HG03469 (cell line): ENCODE results near the gene IQGAP2.
A peak's percentile ranks its signal among the peaks of the same experiment; 100 is the strongest.

Experiments used
- ATAC-seq: cut with Tn5 transposase; IDR thresholded peaks from one replicate; pipeline ENCODE4 v1.9.1; 2021; ENCODE audit warnings: mild to moderate bottlenecking, moderate library complexity, moderate number of reproducible peaks; ENCODE audit not compliant: unreplicated experiment

The IQGAP2 gene

DNA sequence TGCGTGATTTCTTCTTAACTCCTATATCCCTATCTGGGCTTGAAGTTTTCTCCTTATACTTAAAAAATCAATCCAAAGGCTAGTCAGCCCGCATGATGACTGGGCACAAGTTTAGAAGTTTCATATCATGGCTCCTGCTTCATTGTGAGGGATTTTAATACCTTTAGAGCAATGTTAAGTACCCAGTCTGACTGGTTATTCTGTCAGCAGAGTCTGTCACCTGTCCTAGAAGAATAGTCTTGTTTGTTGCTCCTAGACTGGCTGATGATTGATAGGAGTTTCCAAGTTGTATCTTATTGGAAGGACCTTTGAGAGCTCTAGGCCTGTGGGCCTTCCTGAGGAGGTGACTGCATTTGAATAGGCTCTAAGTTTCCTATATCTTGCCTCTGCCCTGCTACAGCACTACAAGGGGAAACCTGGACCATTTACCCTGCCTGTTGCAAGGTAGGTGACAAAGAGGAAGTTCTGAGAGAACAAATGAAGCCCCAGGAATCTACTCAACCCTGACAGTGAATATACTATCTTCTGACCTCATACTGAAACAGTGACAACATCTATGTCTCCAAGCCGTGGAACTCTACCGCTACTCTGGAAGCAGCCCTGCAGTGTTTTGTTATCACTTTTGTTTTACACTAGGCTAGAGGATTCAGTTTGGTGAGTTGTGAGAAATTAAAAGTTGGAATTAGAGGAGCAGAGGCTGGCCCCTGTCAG, 153.6 kb downstream of the IQGAP2 start:
- peak; percentile 82 for ATAC-seq

GRCh38 chr5:76560952-76561891, 158.1 kb downstream of the IQGAP2 start:
- ATAC-seq: no peak

GRCh38 chr5:76561959-76562358, 158.9 kb downstream of the IQGAP2 start:
- no peak for ATAC-seq

DNA sequence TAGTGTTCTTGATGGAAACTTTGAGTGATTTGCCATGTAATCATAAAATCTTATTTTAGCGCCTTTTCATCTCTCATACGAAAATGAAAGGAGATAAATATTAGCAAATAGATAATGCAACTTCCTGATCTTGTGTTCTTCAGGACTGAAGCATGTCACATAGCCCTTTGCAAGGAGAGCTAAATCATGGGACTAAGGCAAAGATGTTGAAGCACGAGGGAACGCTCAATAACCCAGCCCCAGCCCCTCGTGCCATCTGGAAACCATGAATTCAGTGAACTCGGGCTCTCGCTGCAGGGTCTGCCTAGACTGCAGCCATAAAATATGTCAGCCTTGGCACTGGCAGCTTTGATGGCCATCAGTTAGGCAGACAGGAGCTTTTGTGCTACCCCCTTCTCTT, 161.9 kb downstream of the IQGAP2 start:
- ATAC-seq: no peak

GRCh38 chr5:76570153-76570552, 167.1 kb downstream of the IQGAP2 start:
- ATAC-seq: no peak

- ATAC-seq: no peak
These were observed 168.5 kb downstream of the IQGAP2 start for GRCh38 chr5:76571559-76571958.

DNA sequence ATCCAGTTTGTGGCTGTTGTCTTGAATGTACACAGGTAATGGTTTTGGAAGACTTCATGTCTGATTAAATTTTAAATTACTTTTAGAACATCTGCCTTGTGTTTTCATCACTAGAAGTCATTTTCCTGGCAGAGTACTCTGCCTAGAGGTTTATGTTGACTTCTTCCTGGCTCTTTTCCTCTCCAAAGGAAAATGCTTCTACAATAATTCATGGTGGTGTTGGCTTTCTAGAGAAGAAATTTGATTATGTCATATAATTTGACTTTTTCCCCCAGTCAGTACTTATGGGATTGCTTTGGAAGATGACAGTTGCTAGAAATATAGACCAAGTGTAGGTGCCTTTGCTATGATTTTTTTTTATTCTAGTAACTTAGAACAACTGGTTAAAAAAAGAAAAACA, 173.4 kb downstream of the IQGAP2 start:
- no peak for ATAC-seq

GRCh38 chr5:76576996-76577395, 173.9 kb downstream of the IQGAP2 start:
- ATAC-seq: no peak

DNA sequence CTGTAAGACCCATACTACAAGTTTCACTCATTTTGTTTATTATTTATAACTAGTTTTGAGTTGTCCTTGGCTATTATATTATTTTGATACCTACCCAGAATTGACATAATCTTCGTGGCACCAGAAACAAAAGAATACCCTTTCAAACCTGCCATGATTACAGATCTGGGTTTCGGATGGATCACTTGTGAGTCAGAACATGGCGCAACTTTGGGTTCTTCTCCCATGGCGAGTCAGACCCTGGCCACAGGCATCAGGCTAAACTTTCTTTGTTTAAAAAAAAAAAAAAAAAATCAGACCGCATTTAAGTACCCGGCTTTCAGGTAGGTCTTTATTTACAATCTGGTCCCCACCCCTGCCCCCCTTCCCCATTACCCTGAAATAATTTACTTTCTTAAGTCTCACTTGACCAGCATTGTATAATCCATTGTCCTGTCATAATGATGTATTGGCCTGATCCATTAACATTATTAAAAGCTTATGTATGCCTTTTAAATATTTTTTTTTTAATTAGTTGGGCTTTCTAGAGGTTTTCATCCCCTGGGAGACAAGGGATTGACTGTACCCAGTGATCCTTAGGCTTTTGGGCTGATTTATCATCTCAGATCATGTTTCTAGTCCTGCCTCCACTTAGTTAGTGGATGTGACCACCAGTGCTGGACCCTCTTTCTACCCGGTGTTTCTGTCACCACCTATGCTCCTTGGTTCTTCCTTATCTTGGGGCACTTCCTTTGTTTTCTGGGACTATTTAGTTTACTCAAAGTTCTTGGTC, 176.3 kb downstream of the IQGAP2 start:
- ATAC-seq: no peak

- no peak for ATAC-seq
These were observed 177.9 kb downstream of the IQGAP2 start for GRCh38 chr5:76580981-76581380.

GRCh38 chr5:76582230-76583162, 179.4 kb downstream of the IQGAP2 start:
- ATAC-seq: peak; percentile 58

- ATAC-seq: no peak
These were observed 180.3 kb downstream of the IQGAP2 start for GRCh38 chr5:76583163-76584047.

DNA sequence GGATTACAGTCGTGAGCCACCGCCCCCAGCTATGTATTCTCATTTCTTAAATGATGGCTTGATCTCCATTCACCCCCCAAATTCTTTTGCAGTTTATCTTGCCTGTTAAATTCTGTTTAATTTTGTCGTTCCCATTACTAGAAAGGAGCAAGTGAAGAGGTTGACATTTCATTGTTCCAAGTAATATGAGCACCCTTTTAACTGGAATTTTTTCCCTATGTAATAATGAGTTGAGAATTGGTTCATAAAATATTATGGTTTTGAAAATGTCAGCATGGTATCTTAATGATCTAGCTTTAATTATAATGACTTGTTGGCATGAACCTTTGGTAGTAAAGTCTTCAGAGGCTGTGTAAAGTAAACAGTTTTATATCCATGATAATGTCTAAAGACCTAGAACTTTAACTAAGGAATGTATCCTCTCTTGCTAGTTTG, 182.7 kb downstream of the IQGAP2 start:
- ATAC-seq: no peak

GRCh38 chr5:76586531-76586930, 183.4 kb downstream of the IQGAP2 start:
- no peak for ATAC-seq

DNA sequence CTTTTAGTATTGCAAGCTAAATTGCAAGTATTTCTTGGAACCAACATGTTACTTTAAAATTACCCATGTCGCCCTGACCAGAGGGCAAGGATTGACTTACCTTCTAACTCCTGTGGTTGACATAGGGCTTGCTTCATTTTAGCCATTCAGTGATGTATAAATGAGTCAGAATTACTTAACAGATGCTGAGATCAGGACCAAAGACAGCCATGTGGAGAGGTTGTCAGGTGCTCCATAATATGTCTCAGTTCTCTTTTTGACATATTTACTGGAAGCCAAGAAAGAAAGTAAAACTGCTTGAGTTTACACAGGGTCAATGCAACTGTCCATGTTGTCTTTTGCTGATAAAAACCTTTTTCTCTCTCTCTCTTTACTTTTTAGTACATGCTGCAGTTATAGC, 186.9 kb downstream of the IQGAP2 start:
- peak; percentile 84 for ATAC-seq

GRCh38 chr5:76591366-76591765, 188.3 kb downstream of the IQGAP2 start:
- no peak for ATAC-seq

- ATAC-seq: no peak
These were observed 189.6 kb downstream of the IQGAP2 start for GRCh38 chr5:76592692-76593091.

DNA sequence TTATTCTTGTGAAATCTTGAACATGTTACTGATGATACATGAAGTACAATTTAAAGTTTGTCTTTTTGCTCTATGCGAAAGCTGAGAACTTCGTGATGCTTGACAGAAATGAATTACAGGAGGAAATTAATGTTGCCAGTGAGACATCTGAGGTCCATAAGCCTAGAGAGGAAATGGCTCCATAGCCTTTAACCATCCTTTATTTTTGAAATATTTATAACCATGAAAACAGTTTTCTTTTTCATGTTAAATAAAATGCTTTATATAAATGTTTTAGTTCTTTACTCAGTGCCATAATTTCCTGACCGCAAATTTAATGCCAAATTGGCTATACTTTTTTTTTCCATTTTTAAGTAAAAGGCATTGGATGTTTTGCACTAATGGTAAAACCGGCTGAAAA, 191.0 kb downstream of the IQGAP2 start:
- ATAC-seq: no peak
